Neural progenitor cell (in vitro differentiated cells): ENCODE measurements around the gene PSKH1. TPM values are rescaled to one million over a fixed set of nuclear protein-coding genes. Genes with fewer than 3 reads are reported as not detected.

Source experiments
- DNase-seq: peaks from one replicate; pipeline ENCODE4 v3.0.0-alpha.2; 2016; ENCODE audit warnings: low spot score
- H2AFZ ChIP-seq: fragments of 200-600 bp; sonication (generic); replicated peaks from 2 replicates; pipeline ENCODE4 v1.6.1; 2016; ENCODE audit warnings: antibody characterized with exemption
- H3F3A ChIP-seq: fragments of 200-600 bp; sonication (generic); 2 replicates; pipeline ENCODE4 v1.6.1; 2016; ENCODE audit warnings: antibody characterized with exemption, low read depth
- H3K27ac ChIP-seq: fragments of 200-600 bp; sonication (generic); 2 replicates; pipeline ENCODE4 v1.5.1; 2016; ENCODE audit warnings: mild to moderate bottlenecking
- H3K27me3 ChIP-seq: fragments of 200-600 bp; sonication (generic); 2 replicates; pipeline ENCODE4 v1.6.1; 2016; ENCODE audit warnings: mild to moderate bottlenecking, moderate library complexity
- H3K36me3 ChIP-seq: fragments of 200-600 bp; sonication (generic); 2 replicates; pipeline ENCODE4 v1.5.1; 2016
- H3K4me1 ChIP-seq: fragments of 200-600 bp; sonication (generic); 2 replicates; pipeline ENCODE4 v1.6.1; 2016; ENCODE audit warnings: mixed run types
- H3K4me2 ChIP-seq: fragments of 200-600 bp; sonication (generic); 2 replicates; pipeline ENCODE4 v1.6.1; 2016
- H3K4me3 ChIP-seq: fragments of 200-600 bp; sonication (generic); 2 replicates; pipeline ENCODE4 v1.5.1; 2016
- H3K79me2 ChIP-seq: fragments of 200-600 bp; sonication (generic); 2 replicates; pipeline ENCODE4 v1.6.1; 2016; ENCODE audit warnings: low read depth
- H3K9ac ChIP-seq: fragments of 200-600 bp; sonication (generic); 2 replicates; pipeline ENCODE4 v1.6.1; 2016
- H3K9me3 ChIP-seq: fragments of 200-600 bp; sonication (generic); 2 replicates; pipeline ENCODE4 v1.5.1; 2016; ENCODE audit warnings: low read depth
- H4K20me1 ChIP-seq: fragments of 200-600 bp; sonication (generic); 2 replicates; pipeline ENCODE4 v1.6.1; 2016; ENCODE audit warnings: low read depth
- H3K27ac Mint-ChIP-seq: 3 replicates; pipeline ENCODE4 v1.8.0; 2021; ENCODE audit warnings: mixed read lengths
- H3K27me3 Mint-ChIP-seq: 2 replicates; pipeline ENCODE4 v1.8.0; 2022; ENCODE audit warnings: low read depth, mild to moderate bottlenecking, inconsistent platforms, moderate library complexity, mixed read lengths; ENCODE audit not compliant: insufficient read depth
- H3K36me3 Mint-ChIP-seq: 3 replicates; pipeline ENCODE4 v1.8.0; 2021; ENCODE audit warnings: mixed read lengths
- H3K4me1 Mint-ChIP-seq: 3 replicates; pipeline ENCODE4 v1.8.0; 2021; ENCODE audit warnings: mixed read lengths
- H3K4me3 Mint-ChIP-seq: 3 replicates; pipeline ENCODE4 v1.8.0; 2021; ENCODE audit warnings: mild to moderate bottlenecking, moderate library complexity, mixed read lengths
- H3K9me3 Mint-ChIP-seq: 3 replicates; pipeline ENCODE4 v1.8.0; 2020; ENCODE audit warnings: mixed read lengths
- EZH2 ChIP-seq: fragments of 200-600 bp; sonication (generic); IDR thresholded peaks from 2 replicates; pipeline ENCODE4 v1.6.1; 2017; ENCODE audit warnings: antibody characterized with exemption, mild to moderate bottlenecking, moderate library complexity
- EZH2phosphoT487 ChIP-seq: fragments of 200-600 bp; sonication (generic); IDR thresholded peaks from 2 replicates; pipeline ENCODE4 v1.6.1; 2017; ENCODE audit warnings: antibody characterized with exemption
- total RNA-seq: library from RNA; depleted of rRNA; stranded (reverse); fragments of >200 nt; gene quantifications from 2 replicates; pipeline ENCODE4 v1.2.3, GENCODE V29; 2015; ENCODE audit warnings: low replicate concordance
- TF ChIP-seq, protein P1 (sequence below): fragments of 200-600 bp; sonication (generic); IDR thresholded peaks from 2 replicates; pipeline ENCODE4 v1.5.1; 2017; ENCODE audit warnings: antibody characterized with exemption, mild to moderate bottlenecking

Gene PSKH1
- total RNA-seq, 1 donor from 2014 or later, result 13.1 TPM

DNA sequence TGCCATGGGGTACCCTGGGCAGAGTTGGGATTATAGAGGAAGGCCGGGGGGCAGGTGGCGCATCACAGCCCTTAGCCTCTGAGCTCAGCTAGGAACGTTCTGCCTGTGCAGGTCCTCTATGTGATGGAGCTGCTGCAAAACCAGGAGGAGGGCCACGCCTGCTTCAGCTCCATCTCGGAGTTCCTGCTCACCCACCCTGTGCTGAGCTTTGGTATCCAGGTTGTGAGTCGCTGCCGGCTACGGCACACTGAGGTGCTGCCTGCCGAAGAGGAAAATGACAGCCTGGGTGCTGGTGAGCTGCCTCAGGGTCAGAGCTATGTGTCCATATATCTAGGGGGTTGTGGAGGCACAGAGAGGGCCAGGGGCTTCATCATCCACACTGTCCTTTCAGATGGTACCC lies 14.2 kb upstream of the PSKH1 start:
- peaks cover 15% of the 10 kb centered on the region for H3K36me3 Mint-ChIP-seq
- peaks cover 14% of the 10 kb centered on the region for H3K4me1 Mint-ChIP-seq
- TF ChIP-seq EZH2phosphoT487 (no peak), EZH2 (no peak)
- TF ChIP-seq, protein P1, sequence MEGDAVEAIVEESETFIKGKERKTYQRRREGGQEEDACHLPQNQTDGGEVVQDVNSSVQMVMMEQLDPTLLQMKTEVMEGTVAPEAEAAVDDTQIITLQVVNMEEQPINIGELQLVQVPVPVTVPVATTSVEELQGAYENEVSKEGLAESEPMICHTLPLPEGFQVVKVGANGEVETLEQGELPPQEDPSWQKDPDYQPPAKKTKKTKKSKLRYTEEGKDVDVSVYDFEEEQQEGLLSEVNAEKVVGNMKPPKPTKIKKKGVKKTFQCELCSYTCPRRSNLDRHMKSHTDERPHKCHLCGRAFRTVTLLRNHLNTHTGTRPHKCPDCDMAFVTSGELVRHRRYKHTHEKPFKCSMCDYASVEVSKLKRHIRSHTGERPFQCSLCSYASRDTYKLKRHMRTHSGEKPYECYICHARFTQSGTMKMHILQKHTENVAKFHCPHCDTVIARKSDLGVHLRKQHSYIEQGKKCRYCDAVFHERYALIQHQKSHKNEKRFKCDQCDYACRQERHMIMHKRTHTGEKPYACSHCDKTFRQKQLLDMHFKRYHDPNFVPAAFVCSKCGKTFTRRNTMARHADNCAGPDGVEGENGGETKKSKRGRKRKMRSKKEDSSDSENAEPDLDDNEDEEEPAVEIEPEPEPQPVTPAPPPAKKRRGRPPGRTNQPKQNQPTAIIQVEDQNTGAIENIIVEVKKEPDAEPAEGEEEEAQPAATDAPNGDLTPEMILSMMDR, result no peak
- H4K20me1 ChIP-seq, result peaks cover 21% of the 10 kb centered on the region
- no peaks in the 10 kb centered on the region for H3K9me3 Mint-ChIP-seq
- H3K4me3 Mint-ChIP-seq, result no peak overlapping the region
- H3K79me2 ChIP-seq, result peaks cover 22% of the 10 kb centered on the region
- H3K27ac Mint-ChIP-seq, result no peak overlapping the region
- no peak overlapping the region for H3K27ac ChIP-seq
- H3K4me2 ChIP-seq, result no peak overlapping the region
- peaks cover 3% of the 10 kb centered on the region for H3K4me1 ChIP-seq
- no peaks in the 10 kb centered on the region for H3K27me3 ChIP-seq
- DNase-seq, result no peak
- H2AFZ ChIP-seq, result no peak overlapping the region
- no peaks in the 10 kb centered on the region for H3K36me3 ChIP-seq
- peaks cover 6% of the 10 kb centered on the region for H3F3A ChIP-seq
- H3K9me3 ChIP-seq, result no peaks in the 10 kb centered on the region
- H3K27me3 Mint-ChIP-seq, result peaks cover 2% of the 10 kb centered on the region
- H3K4me3 ChIP-seq, result no peak overlapping the region
- no peak overlapping the region for H3K9ac ChIP-seq

- Mint-ChIP-seq H3K27me3 (peaks cover 2% of the 10 kb centered on the region), H3K27ac (no peak overlapping the region), H3K9me3 (no peaks in the 10 kb centered on the region), H3K36me3 (peaks cover 16% of the 10 kb centered on the region), H3K4me1 (peaks cover 10% of the 10 kb centered on the region), H3K4me3 (no peak overlapping the region)
- no peak for DNase-seq
- H3K27me3 ChIP-seq, result no peaks in the 10 kb centered on the region
- H3K9me3 ChIP-seq, result no peaks in the 10 kb centered on the region
- peaks cover 16% of the 10 kb centered on the region for H3K79me2 ChIP-seq
- no peak overlapping the region for H3K4me2 ChIP-seq
- H3K4me3 ChIP-seq, result no peak overlapping the region
- peaks cover 12% of the 10 kb centered on the region for H3F3A ChIP-seq
- H3K27ac ChIP-seq, result no peak overlapping the region
- no peak overlapping the region for H3K9ac ChIP-seq
- peaks cover 3% of the 10 kb centered on the region for H3K4me1 ChIP-seq
- TF ChIP-seq, protein P1, result no peak
- TF ChIP-seq EZH2 (no peak), EZH2phosphoT487 (no peak)
- H3K36me3 ChIP-seq, result no peaks in the 10 kb centered on the region
- H2AFZ ChIP-seq, result no peak overlapping the region
- peaks cover 21% of the 10 kb centered on the region for H4K20me1 ChIP-seq
Measured at GRCh38 chr16:67879462-67879861, 13.6 kb upstream of the PSKH1 start.

DNA sequence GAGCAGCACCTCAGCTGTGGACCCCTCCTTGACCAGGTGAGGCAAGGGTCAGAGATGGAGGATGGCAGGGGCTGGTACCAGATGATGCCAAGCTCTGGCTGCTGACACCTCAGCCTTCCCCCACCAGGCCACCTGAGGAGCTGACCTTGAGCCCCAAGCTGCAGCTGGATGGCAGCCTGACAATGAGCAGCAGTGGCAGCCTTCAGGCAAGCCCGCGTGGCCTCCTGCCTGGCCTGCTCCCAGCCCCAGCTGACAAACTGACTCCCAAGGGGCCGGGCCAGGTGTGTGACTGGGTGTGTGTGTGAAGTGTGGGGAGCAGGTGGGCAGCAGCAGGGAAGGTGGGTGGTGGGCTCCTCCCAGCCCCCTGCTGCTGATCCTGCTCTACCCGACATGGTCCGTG lies 13.1 kb upstream of the PSKH1 start:
- H3K79me2 ChIP-seq, result peaks cover 11% of the 10 kb centered on the region
- H3F3A ChIP-seq, result peaks cover 15% of the 10 kb centered on the region
- H4K20me1 ChIP-seq, result peaks cover 23% of the 10 kb centered on the region
- no peaks in the 10 kb centered on the region for H3K36me3 ChIP-seq
- no peaks in the 10 kb centered on the region for H3K9me3 Mint-ChIP-seq
- H3K27me3 Mint-ChIP-seq, result peaks cover 2% of the 10 kb centered on the region
- H3K36me3 Mint-ChIP-seq, result peaks cover 17% of the 10 kb centered on the region
- H3K27me3 ChIP-seq, result no peaks in the 10 kb centered on the region
- H2AFZ ChIP-seq, result no peak overlapping the region
- DNase-seq, result no peak
- H3K4me3 ChIP-seq, result no peak overlapping the region
- no peak overlapping the region for H3K27ac ChIP-seq
- H3K9ac ChIP-seq, result no peak overlapping the region
- TF ChIP-seq EZH2, result no peak
- TF ChIP-seq, protein P1, result no peak
- H3K4me1 ChIP-seq, result peaks cover 7% of the 10 kb centered on the region
- no peaks in the 10 kb centered on the region for H3K9me3 ChIP-seq
- H3K27ac Mint-ChIP-seq, result no peak overlapping the region
- peaks cover 9% of the 10 kb centered on the region for H3K4me1 Mint-ChIP-seq
- H3K4me3 Mint-ChIP-seq, result no peak overlapping the region
- H3K4me2 ChIP-seq, result no peak overlapping the region
